ENCODE measurements around the gene CHKB.
A peak's percentile ranks its signal among the peaks of the same experiment; 100 is the strongest.
"Not testable (repeated sequence)": the region's sequence is repeated elsewhere in the genome, so short reads cannot be mapped to it uniquely, and the experiment has no call there.

Gene CHKB

DNA sequence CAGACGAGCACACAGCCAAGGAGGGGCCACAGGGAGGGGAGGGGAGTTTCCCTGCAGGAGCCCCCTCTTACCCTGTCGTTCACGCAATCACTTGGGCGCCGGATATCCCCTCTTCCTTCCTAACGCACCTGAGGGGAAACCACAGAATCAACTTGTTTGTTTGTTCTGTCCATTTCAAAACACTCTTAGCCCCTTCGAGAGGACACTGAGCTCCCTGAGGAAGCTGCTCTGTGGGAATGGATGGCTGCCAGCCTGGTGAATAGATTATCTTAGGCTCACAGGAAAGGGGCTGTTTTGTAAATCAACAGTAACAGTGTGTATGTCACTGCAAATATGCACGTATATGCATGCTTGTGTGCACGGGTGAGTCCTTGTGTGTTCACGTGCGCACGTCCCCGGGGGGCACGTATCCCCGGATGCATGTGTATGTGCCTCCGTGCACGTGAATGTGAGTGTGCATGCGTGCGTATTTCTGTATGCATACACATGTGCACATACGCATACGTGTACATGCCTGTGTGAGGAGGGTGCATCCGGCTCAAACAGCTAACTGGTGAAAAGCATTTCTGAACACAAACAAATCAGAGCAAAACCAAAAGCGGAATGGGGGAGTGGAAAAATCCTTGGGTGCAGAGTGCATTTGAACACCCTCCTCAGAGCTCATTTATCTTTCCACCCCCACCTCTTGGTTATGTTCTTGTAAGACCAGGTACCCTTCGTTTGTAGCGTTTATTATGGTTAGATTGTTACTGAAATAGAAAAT lies 38.1 kb upstream of the CHKB start:
- H3K4me3 Mint-ChIP-seq, result peak overlapping the region; percentile 92
- no peaks in the 10 kb centered on the region for H3K9me3 Mint-ChIP-seq
- H3K27me3 Mint-ChIP-seq, result no peaks in the 10 kb centered on the region
- no peaks in the 10 kb centered on the region for H3K36me3 Mint-ChIP-seq
- H3K27ac Mint-ChIP-seq, result peak overlapping the region; percentile 95
- H3K4me1 Mint-ChIP-seq, result peaks cover 33% of the 10 kb centered on the region

DNA sequence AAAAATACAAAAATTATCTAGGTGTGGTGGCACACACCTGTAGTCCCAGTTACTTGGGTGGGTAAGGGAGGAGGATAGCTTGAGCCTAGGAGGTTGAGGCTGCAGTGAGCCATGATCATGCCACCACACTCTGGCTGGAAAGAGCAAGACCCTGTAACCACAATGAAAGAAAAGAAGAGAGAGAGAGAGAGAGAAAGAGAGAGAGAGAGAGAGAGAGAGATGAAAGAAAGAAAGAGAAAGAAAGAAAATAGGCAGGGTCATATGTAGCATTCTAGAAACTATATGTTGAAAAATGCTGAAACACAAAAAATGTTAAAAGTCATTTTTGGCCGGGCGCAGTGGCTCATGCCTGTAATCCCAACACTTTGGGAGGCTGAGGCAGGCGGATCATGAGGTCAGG lies 31.6 kb upstream of the CHKB start:
- H3K27me3 Mint-ChIP-seq, H3K9me3 Mint-ChIP-seq, H3K36me3 Mint-ChIP-seq, H3K4me3 Mint-ChIP-seq: not testable (repeated sequence)
- H3K4me1 Mint-ChIP-seq, result peaks cover 13% of the 10 kb centered on the region
- peak overlapping the region; percentile 23 for H3K27ac Mint-ChIP-seq

DNA sequence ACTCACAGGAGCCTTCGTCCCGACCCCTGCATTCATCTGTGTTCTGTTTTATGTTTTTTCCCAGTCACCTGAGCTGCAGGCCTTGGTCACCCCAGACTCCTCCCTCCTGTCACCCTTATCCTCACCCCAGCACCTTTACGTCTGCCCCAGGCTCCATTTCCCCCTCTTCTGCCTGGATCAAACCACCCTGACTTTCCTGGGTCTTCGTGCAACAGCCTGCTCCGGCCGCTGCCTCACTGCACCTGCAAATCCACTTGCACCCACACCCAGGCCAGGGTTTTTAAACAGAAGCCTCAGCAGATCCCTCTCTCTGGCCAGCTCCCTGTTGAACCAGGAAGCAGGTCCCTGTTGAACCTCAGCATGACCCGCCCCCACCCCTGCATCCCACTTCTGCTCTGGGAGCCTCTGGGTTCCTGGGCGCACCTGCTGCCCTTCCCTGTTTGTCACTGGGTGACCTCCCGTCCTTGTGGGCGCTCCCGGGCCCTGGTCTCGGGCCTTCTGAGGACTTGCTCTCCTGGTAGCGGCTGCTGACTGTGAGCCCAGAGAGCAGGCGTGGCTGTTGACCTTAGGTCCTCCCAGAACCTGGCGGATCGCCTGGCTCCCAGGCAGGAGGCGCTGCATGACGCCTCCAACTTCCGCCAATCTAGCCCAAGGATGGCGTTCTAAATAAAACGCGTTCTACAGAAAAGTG lies 30.8 kb upstream of the CHKB start:
- Mint-ChIP-seq H3K27me3 (no peaks in the 10 kb centered on the region), H3K9me3 (no peaks in the 10 kb centered on the region), H3K36me3 (no peaks in the 10 kb centered on the region), H3K4me3 (no peak overlapping the region), H3K27ac (no peak overlapping the region), H3K4me1 (peaks cover 13% of the 10 kb centered on the region)

DNA sequence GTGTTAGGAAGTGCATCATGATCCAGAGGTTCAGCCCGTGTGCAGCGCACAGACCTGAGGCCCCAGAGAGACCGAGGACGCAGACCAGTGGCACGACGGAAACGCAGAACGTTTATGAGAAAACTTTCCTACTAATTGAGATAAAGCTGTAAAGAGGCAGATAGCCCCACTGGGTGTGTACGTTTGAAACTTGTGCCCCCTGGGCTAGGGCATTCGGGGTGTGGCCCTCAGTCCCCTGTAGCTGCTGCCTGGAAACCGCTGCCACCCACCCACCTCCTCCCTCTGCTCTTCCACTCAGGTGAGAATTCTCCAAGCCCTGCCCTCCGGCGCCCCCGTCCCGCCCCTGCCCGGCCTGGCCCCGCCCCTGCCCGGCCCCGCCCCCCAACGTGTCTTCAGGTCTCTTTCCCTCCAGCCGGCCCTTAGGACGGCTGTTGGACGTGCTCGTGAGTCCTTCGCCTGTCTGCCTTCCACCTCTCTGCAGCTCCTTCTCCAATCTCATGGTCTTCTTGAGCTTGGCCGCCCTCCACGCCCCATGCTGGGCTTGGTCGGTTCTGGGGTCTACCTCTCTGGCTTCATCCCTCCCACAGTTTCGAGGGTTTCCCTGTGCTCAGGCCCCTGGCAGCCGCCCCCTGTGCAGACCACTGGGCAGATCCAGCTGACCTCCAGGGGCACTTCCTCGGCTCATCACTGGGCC lies 30.0 kb upstream of the CHKB start:
- Mint-ChIP-seq H3K27me3 (peaks cover 2% of the 10 kb centered on the region), H3K4me1 (peaks cover 13% of the 10 kb centered on the region), H3K36me3 (no peaks in the 10 kb centered on the region), H3K27ac (no peak overlapping the region), H3K9me3 (no peaks in the 10 kb centered on the region), H3K4me3 (no peak overlapping the region)

DNA sequence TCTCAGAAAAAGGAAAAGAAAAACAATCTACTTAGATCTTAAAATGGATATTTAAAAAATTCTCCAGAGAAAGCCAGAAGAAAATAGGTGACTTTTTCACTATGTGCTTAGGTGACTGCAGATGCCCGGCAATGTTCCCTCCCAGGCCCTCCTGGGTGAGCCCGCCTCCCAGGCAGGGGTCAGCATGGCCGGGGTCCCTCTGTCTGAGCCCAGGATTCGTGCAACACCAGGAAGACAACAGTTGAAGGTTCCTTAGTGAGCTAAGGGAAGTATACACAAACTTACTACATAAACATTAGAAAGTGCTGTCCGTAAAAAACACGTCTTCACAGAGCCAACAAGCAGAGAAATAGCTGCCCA lies 29.5 kb upstream of the CHKB start:
- Mint-ChIP-seq H3K4me1 (peaks cover 13% of the 10 kb centered on the region), H3K9me3 (no peaks in the 10 kb centered on the region), H3K27ac (no peak overlapping the region), H3K4me3 (no peak overlapping the region), H3K36me3 (no peaks in the 10 kb centered on the region), H3K27me3 (peaks cover 2% of the 10 kb centered on the region)

DNA sequence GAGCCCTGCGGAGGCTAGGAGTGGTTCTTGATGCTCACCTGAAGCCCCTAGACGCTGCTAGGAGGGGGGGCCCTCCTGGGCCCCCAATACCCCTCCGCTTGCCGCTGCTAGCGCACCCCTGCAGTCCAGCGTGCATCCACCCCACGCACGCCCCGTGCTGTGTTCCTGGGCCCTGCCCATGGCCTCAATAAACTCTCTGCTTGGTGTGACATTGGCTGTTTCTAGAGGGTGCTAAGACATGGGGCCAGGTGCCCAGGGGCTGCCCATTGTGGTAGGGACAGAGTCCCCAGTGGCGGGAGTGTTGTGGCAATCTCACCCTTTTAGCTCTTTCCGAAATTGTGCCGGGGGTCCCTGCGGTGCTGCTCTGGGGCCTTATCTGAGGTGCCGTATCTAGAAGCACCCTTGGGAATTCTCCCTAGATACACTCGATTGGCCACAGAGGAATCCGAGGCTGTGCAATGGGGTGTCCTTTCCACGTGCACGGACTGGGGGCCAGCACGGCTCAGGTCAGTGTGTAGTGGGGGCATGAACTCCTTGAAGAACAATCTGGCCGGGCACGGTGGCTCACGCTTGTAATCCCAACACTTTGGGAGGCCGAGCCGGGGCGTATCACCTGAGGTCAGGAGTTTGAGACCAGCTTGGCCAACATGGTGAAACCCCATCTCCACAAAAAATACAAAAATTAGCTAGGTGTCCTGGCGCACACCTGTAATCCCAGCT lies 28.9 kb upstream of the CHKB start:
- Mint-ChIP-seq H3K9me3 (no peaks in the 10 kb centered on the region), H3K27me3 (peaks cover 2% of the 10 kb centered on the region), H3K4me3 (no peak overlapping the region), H3K4me1 (peaks cover 13% of the 10 kb centered on the region), H3K27ac (no peak overlapping the region), H3K36me3 (no peaks in the 10 kb centered on the region)

DNA sequence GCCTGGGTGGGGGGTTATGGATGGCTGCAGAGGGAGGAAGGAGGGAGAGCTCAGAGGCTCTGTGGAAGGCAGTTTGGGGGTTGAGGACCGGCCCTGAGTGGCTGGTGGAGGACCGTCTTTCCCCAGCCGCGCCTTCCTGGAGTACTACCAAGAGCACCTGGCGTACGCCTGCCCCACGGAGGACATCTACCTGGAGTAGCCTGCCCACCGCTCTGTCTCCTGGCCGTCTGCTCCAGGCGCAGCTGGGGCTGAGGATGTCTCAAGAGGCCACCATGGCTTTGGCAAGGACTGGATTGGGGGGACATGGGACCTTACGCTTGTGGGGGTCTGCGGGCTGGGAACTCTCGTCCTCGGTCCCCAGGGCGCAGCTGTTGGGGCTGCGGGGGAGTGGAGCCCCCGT lies 27.9 kb upstream of the CHKB start:
- H3K9me3 Mint-ChIP-seq, result no peaks in the 10 kb centered on the region
- H3K4me1 Mint-ChIP-seq, result peaks cover 13% of the 10 kb centered on the region
- H3K4me3 Mint-ChIP-seq, result no peak overlapping the region
- peaks cover 2% of the 10 kb centered on the region for H3K27me3 Mint-ChIP-seq
- peak overlapping the region; percentile 51 for H3K27ac Mint-ChIP-seq
- H3K36me3 Mint-ChIP-seq, result no peaks in the 10 kb centered on the region

DNA sequence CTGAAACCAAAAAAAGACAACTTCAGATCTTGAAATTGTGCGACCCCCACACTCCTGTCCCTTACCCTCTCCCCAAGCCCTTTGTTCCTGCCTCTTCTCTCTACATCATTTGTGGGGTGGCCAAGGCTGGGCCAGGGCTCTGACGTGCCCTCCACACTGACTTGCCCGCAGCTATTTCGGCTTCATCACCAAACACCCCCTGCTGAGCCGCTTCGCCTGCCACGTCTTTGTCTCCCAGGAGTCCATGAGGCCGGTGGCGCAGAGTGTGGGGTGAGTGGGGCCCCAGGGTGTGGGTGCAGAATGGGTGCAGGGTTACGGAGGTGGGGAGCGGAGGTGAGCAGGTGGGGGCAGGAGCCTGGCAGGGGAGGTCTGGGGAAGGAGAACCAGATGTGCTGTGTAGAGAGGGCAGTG lies 27.4 kb upstream of the CHKB start:
- peak overlapping the region; percentile 51 for H3K27ac Mint-ChIP-seq
- no peak overlapping the region for H3K4me3 Mint-ChIP-seq
- peaks cover 2% of the 10 kb centered on the region for H3K27me3 Mint-ChIP-seq
- H3K4me1 Mint-ChIP-seq, result peaks cover 13% of the 10 kb centered on the region
- H3K9me3 Mint-ChIP-seq, result no peaks in the 10 kb centered on the region
- H3K36me3 Mint-ChIP-seq, result no peaks in the 10 kb centered on the region

DNA sequence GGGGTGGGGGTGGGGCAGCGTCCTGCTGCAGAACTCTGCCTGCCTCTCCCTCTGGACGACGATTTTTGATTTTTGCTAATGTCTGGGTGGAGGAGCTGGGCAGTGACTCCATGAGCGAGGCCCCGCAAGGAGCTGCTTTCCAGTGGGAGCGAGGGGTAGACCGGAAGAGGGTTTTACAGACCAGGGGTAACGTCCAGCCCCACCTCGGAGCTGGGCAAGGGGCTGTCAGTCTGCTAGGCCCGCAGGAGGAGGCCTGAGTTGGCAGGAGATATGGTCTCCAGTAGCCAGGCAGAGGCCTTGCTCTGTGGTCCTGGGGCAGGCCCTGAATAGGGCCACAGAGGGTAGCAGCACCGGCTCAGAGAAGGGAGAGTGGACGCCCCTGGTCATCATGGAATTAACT lies 26.9 kb upstream of the CHKB start:
- Mint-ChIP-seq H3K27ac (no peak overlapping the region), H3K27me3 (peaks cover 2% of the 10 kb centered on the region), H3K9me3 (no peaks in the 10 kb centered on the region), H3K4me1 (peaks cover 13% of the 10 kb centered on the region), H3K36me3 (no peaks in the 10 kb centered on the region), H3K4me3 (no peak overlapping the region)

DNA sequence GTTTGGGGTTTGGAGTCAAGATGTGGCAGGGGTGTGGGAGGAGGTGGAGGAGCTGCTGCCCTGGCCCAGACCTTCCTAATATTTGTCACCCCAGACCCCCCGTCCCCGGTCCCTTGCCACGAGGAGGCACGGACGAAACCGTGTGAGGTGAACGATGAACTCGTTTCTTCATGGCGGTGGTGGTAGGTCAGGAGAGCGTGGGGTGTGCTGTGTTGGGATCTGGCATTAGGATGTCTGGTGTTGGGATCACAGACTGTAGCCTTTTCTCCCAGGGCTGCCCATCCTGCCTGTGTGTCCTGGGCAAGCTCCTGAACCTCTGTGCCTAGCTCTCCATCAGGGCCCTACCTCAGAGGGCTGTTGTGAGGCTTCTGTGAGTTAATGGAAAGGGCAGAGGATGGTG lies 26.3 kb upstream of the CHKB start:
- H3K27me3 Mint-ChIP-seq, result peaks cover 2% of the 10 kb centered on the region
- H3K4me3 Mint-ChIP-seq, result no peak overlapping the region
- H3K4me1 Mint-ChIP-seq, result peaks cover 13% of the 10 kb centered on the region
- no peaks in the 10 kb centered on the region for H3K36me3 Mint-ChIP-seq
- no peaks in the 10 kb centered on the region for H3K9me3 Mint-ChIP-seq
- no peak overlapping the region for H3K27ac Mint-ChIP-seq

DNA sequence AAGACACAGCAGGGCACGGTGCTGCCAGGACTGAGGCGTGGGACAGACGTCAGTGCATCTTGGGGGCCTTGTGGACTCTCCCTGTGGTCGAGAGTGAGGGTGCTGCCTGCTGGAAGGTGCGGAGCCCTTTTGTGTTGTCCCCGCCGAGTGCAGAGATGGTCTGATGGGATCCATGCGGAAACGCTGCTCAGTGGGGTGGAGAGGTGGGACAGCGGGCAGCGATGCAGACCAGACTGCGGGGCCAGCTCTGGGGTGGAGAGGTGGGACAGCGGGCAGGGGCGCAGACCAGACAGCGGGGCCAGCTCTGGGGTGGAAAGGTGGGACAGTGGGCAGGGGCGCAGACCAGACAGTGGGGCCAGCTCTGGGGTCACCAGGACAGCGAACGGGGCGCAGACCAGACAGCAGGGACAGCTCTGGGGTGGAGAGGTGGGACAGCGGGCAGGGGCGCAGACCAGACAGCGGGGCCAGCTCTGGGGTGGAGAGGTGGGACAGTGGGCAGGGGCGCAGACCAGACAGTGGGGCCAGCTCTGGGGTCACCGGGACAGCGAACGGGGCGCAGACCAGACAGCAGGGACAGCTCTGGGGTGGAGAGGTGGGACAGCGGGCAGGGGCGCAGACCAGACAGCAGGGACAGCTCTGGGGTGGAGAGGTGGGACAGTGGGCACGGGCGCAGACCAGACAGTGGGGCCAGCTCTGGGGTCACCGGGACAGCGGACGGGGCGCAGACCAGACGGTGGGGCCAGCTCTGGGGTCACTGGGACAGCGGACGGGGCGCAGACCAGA lies 25.6 kb upstream of the CHKB start:
- H3K4me3 Mint-ChIP-seq, H3K9me3 Mint-ChIP-seq, H3K27me3 Mint-ChIP-seq, H3K27ac Mint-ChIP-seq, H3K36me3 Mint-ChIP-seq: not testable (repeated sequence)
- peaks cover 11% of the 10 kb centered on the region for H3K4me1 Mint-ChIP-seq

DNA sequence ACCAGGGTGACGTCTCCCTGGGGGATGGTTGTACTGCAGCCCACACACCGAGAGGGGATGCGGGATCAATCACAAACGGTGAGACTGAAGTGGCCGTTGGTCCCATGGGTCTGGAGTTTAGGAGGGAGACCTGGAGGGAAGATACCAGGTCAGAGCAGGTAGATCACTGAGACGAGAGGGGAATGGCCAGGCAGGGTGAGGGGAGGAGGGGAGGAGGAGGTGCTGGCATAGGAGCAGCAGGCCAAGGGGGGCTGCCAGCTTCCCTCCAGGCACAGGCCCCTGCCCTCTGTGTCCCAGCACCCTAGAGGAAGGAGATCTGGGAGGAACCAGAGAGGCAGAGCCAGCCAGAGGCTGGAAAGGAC lies 25.0 kb upstream of the CHKB start:
- H3K4me3 Mint-ChIP-seq, result no peak overlapping the region
- peaks cover 6% of the 10 kb centered on the region for H3K4me1 Mint-ChIP-seq
- H3K36me3 Mint-ChIP-seq, result no peaks in the 10 kb centered on the region
- no peak overlapping the region for H3K27ac Mint-ChIP-seq
- H3K9me3 Mint-ChIP-seq, result no peaks in the 10 kb centered on the region
- H3K27me3 Mint-ChIP-seq, result peaks cover 7% of the 10 kb centered on the region

DNA sequence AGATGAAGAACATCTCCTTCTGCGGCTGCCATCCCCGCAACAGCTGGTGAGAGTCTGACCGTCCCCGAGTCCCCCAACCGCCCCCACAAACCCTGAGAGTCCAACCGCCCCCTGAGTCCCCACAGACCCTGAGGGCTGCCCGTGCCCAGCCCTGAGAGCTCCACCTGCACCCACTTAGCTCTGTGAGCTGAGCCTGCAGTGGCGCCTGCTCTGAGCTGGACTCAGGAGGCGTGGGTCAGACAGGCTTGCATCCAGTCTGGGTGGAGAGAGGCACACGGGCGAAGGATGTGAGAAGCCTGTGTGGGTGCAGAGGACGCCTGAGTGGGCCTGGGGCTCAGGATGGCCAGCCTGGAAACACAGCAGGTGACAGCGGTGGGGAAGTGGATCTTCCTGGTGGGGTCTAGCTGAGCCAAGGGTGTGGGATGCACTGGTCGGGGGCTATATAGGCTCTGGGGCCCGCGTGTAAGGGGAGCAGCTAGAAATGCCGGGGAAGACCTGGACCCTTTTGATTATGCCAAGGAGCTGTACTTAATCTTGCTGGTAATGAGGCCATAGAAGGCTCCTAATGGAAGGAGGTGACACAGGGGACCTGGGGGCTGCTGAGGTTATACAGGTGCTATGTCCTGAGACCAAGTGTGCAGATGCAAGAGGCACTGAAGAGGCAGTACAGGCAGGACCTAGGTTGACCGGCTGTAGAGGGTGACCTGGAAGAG lies 24.5 kb upstream of the CHKB start:
- Mint-ChIP-seq H3K36me3 (no peaks in the 10 kb centered on the region), H3K9me3 (no peaks in the 10 kb centered on the region), H3K27me3 (peaks cover 13% of the 10 kb centered on the region), H3K4me1 (peaks cover 3% of the 10 kb centered on the region), H3K27ac (no peak overlapping the region), H3K4me3 (no peak overlapping the region)

DNA sequence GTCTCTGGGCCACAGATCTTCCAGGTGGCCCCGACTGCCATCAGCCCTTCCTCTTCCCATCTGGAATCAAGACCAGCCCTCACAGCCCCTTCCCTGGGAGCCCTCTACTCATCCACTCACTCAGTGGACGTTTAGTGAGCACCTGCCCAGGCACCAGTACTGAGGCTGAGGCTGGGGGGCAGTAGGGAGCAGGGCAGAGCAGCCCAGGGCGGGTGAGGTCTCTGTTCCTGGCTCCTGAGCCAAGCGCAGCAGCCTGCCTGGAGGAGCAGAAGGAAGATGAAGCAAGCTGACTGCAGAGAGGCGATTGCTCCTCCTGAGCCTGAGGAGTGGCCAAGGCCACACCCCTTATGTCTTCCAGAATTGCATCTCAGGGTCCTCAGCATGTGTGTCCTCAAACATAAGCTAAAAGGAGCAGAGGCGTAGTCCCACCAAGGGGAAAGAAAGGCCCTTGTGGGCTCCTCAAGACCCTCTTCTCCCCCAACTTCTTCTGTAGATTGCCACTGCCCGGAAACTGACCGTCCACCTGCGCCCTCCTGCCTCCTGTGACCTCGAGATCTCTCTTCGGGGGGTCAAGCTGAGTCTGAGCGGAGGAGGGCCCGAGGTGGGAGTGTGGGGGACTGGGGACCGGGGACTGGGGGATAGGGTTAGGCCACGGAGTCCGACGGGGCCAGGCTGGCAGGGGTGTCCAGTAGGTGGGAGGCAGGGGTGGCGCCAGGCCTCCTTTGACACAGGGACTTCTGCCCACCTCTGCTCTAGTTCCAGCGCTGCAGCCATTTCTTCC lies 23.7 kb upstream of the CHKB start:
- Mint-ChIP-seq H3K4me1 (peaks cover 8% of the 10 kb centered on the region), H3K36me3 (peaks cover 1% of the 10 kb centered on the region), H3K9me3 (no peaks in the 10 kb centered on the region), H3K4me3 (no peak overlapping the region), H3K27me3 (peaks cover 19% of the 10 kb centered on the region), H3K27ac (no peak overlapping the region)

All from activated naive CD4-positive, alpha-beta T cell treated with anti-CD3 and anti-CD28 coated beads, Interleukin-2, amount 50 U/mL, for 24 hours (primary cell).